Suprapubic skin (tissue), 4 donors: ENCODE measurements around the gene INHBE. TPM values are rescaled to one million over a fixed set of nuclear protein-coding genes. Genes with fewer than 3 reads are reported as not detected.

ENCODE experiments used
- DNase-seq, 2 donors: peaks; one replicate each; pipeline ENCODE4 v3.0.0-alpha.2; 2019; ENCODE audit warnings: low spot score in 2 of 2
- H3K27ac ChIP-seq: fragments of 200-600 bp; sonication (generic); one replicate; pipeline ENCODE4 v1.5.1; 2019
- H3K27me3 ChIP-seq: fragments of 200-600 bp; sonication (generic); one replicate; pipeline ENCODE4 v1.5.1; 2019
- H3K36me3 ChIP-seq: fragments of 200-600 bp; sonication (generic); one replicate; pipeline ENCODE4 v1.5.1; 2019
- H3K4me1 ChIP-seq: fragments of 200-600 bp; sonication (generic); one replicate; pipeline ENCODE4 v1.5.1; 2019
- H3K4me3 ChIP-seq: fragments of 200-600 bp; sonication (generic); one replicate; pipeline ENCODE4 v1.5.1; 2019; ENCODE audit warnings: mild to moderate bottlenecking
- H3K9me3 ChIP-seq: fragments of 200-600 bp; sonication (generic); one replicate; pipeline ENCODE4 v1.5.1; 2019
- EP300 ChIP-seq: sonication (generic); formaldehyde crosslinking; IDR thresholded peaks from one replicate; pipeline ENCODE4 v1.6.1; 2017; ENCODE audit warnings: antibody characterized with exemption
- POLR2A ChIP-seq, 2 donors: fragments of 450-650 bp; IDR thresholded peaks; one replicate each; pipeline ENCODE4 v1.6.1; 2017; ENCODE audit warnings: antibody characterized with exemption in 2 of 2, mild to moderate bottlenecking in 2 of 2, moderate library complexity in 2 of 2
- POLR2AphosphoS5 ChIP-seq, 3 donors: sonication (generic); formaldehyde crosslinking; IDR thresholded peaks; one replicate each; pipeline ENCODE4 v1.6.1; 2017; ENCODE audit warnings: antibody characterized with exemption in 3 of 3
- WGBS: methylation state at CpG from one replicate; pipeline ENCODE4 v1.1.5; 2018; 5-methylcytosine and 5-hydroxymethylcytosine counted together
- total RNA-seq, 4 donors: library from RNA; depleted of rRNA; stranded (reverse); fragments of >200 nt; gene quantifications; one replicate each; pipeline ENCODE4 v1.1.0, GENCODE V29; 2016
- TF ChIP-seq, protein P1 (sequence below), 2 donors: fragments of 200-600 bp in 1 of 2; fragments of 450-650 bp in 1 of 2; sonication (generic) in 1 of 2; IDR thresholded peaks; one replicate each; pipeline ENCODE4 v1.5.1; 2016 to 2019; ENCODE audit warnings: antibody characterized with exemption in 2 of 2, mild to moderate bottlenecking in 1 of 2, moderate library complexity in 1 of 2

The INHBE gene
- total RNA-seq, 4 donors from 2014 or later: 0.56 TPM; not detected in 3

DNA sequence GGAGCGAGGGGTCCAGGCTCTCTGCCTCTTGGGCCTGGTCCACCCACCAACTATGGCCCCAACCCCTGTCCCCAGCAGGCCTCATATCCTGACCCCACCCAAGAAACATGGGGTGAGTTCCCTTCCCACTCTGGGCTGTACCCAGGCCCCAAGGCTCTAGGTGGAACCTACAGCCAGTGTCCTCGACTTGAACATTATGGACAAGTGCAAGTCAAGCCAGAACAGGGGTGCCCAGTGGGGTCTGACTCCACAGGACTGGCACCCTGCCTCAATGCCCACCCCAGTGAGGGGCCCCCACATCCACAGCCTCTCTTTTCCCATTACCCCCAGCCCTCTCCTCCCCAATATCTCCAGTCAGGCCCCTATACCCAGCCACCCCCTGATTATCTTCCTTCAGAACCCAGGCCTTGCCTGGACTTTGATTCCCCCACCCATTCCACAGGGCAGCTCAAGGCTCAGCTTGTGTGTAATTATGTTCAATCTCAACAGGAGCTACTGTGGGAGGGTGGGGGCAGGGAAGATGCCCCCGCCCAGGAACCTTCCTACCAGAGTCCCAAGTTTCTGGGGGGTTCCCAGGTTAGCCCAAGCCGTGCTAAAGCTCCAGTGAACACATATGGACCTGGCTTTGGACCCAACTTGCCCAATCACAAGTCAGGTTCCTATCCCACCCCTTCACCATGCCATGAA, 16.0 kb downstream of the INHBE start:
- H3K27me3 ChIP-seq: peaks cover 33% of the 10 kb centered on the region
- WGBS: 100% methylated on average over 3 of the region's 4 CpGs
- no peak for DNase-seq

DNA sequence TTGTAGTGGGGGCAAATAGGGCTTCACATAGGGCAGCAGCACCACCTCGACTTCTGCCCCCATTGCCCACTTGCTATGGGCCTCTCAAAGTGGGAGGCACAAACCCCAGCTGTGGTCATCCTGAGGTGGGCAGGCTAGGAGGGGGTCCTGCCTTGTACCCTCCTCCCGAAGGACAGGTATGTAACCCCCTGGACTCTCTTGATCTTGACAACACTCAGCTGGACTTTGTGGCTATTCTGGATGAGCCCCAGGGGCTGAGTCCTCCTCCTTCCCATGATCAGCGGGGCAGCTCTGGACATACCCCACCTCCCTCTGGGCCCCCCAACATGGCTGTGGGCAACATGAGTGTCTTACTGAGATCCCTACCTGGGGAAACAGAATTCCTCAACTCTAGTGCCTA, 16.6 kb downstream of the INHBE start:
- Histone ChIP-seq H3K4me3 (no peak overlapping the region), H3K4me1 (peaks cover 17% of the 10 kb centered on the region), H3K36me3 (peaks cover 5% of the 10 kb centered on the region), H3K27ac (no peak overlapping the region), H3K27me3 (peaks cover 39% of the 10 kb centered on the region), H3K9me3 (no peaks in the 10 kb centered on the region)
- DNase-seq: no peak
- 84% methylated on average over 3 of the region's 3 CpGs for WGBS
- TF ChIP-seq, protein P1, sequence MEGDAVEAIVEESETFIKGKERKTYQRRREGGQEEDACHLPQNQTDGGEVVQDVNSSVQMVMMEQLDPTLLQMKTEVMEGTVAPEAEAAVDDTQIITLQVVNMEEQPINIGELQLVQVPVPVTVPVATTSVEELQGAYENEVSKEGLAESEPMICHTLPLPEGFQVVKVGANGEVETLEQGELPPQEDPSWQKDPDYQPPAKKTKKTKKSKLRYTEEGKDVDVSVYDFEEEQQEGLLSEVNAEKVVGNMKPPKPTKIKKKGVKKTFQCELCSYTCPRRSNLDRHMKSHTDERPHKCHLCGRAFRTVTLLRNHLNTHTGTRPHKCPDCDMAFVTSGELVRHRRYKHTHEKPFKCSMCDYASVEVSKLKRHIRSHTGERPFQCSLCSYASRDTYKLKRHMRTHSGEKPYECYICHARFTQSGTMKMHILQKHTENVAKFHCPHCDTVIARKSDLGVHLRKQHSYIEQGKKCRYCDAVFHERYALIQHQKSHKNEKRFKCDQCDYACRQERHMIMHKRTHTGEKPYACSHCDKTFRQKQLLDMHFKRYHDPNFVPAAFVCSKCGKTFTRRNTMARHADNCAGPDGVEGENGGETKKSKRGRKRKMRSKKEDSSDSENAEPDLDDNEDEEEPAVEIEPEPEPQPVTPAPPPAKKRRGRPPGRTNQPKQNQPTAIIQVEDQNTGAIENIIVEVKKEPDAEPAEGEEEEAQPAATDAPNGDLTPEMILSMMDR (IDR thresholded peaks at IDR 0.05): no peak

More for the DNA sequence above, 16.0 kb downstream of the INHBE start:
- Histone ChIP-seq H3K27ac (no peak overlapping the region), H3K4me1 (peaks cover 14% of the 10 kb centered on the region), H3K9me3 (no peaks in the 10 kb centered on the region), H3K36me3 (peaks cover 5% of the 10 kb centered on the region), H3K4me3 (no peak overlapping the region)
- TF ChIP-seq, protein P1 (IDR thresholded peaks at IDR 0.05): no peak
- no peak for TF ChIP-seq EP300
- TF ChIP-seq POLR2AphosphoS5 (IDR thresholded peaks at IDR 0.05): no peak
- TF ChIP-seq POLR2A (IDR thresholded peaks at IDR 0.05): no peak

DNA sequence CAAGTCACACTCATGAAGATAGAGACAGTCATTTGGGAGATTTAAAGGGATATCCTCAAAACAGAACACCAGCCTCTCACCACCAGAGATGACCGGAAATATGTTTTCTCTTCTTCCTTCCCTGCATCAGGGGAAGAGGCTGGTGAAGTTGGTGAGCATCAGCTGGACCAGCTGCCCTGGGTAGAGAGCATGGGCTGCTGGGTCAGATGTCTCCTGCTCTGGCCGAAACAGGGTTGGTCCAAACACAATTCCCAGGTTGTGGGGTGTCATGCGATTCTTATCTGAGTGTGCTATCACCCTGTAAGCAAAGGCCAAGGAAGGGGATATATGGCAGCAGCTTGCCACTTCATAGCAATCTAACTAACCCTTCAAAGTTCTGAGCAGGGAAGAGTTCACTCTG, 17.3 kb downstream of the INHBE start:
- Histone ChIP-seq H3K4me3 (no peak overlapping the region), H3K27ac (no peak overlapping the region), H3K27me3 (peaks cover 42% of the 10 kb centered on the region), H3K36me3 (peaks cover 5% of the 10 kb centered on the region), H3K9me3 (no peaks in the 10 kb centered on the region), H3K4me1 (peaks cover 17% of the 10 kb centered on the region)
- DNase-seq: no peak
- TF ChIP-seq POLR2A (IDR thresholded peaks at IDR 0.05): no peak
- TF ChIP-seq EP300: no peak
- TF ChIP-seq, protein P1 (IDR thresholded peaks at IDR 0.05): no peak
- no peak for TF ChIP-seq POLR2AphosphoS5 (IDR thresholded peaks at IDR 0.05)
- WGBS: 85% methylated on average over 3 of the region's 3 CpGs

DNA sequence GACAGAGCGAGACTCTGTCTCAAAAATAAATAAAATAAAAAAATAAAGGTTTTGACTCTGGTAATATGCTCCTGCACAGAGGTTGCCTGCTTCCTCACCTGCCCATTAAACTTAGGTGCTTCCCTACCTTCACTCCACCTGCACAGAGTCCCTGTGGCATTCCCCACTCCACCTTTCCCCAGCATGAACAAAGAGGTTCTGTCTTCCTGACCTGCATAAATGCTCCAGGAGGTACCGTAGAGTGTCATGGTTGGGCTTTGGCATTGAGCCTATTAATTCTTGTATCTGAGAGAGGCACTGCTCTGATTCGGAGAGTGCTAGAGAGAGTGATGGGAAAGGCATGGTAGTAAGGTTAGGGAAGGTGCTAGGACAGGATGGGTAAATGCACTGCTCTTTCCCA, 18.3 kb downstream of the INHBE start:
- Histone ChIP-seq H3K9me3 (no peaks in the 10 kb centered on the region), H3K36me3 (peaks cover 5% of the 10 kb centered on the region), H3K4me3 (no peak overlapping the region), H3K27me3 (peaks cover 43% of the 10 kb centered on the region), H3K4me1 (peaks cover 17% of the 10 kb centered on the region), H3K27ac (no peak overlapping the region)
- TF ChIP-seq POLR2AphosphoS5 (IDR thresholded peaks at IDR 0.05): no peak
- TF ChIP-seq POLR2A (IDR thresholded peaks at IDR 0.05): no peak
- TF ChIP-seq, protein P1 (IDR thresholded peaks at IDR 0.05): no peak
- TF ChIP-seq EP300: no peak
- WGBS: 51% methylated on average over 3 of the region's 3 CpGs
- DNase-seq: no peak

DNA sequence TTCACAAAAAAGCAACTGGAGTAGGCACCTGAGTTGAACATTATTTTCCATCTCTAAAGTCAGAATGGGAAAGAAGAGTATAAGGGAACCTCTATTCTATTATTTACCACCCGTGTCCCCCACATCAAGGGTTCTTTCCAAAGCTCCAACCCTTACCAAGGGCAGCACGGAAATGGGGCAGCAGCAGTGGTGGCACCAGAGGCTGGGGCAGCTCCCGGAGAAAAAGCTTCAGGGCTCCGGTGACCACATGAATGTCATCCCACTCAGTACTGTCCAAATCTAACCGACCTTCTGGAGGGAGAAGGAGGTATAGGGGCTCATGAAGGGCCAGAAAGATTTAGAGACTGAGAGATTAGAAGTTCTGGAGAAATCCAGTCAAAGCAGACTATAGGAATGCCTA, 18.8 kb downstream of the INHBE start:
- Histone ChIP-seq H3K4me3 (no peak overlapping the region), H3K27me3 (peaks cover 43% of the 10 kb centered on the region), H3K4me1 (peaks cover 17% of the 10 kb centered on the region), H3K27ac (no peak overlapping the region), H3K36me3 (peaks cover 5% of the 10 kb centered on the region), H3K9me3 (no peaks in the 10 kb centered on the region)
- no peak for DNase-seq
- TF ChIP-seq POLR2AphosphoS5 (IDR thresholded peaks at IDR 0.05) (no peak), EP300 (no peak), POLR2A (IDR thresholded peaks at IDR 0.05) (no peak)
- TF ChIP-seq, protein P1 (IDR thresholded peaks at IDR 0.05): no peak
- WGBS: 81% methylated on average over 5 of the region's 5 CpGs
